Kidney (tissue), 14 donors: ENCODE data around the gene ARL15. TPM values are rescaled to one million over a fixed set of nuclear protein-coding genes. Genes with fewer than 3 reads are reported as not detected.

ENCODE experiments used
- DNase-seq, 5 donors: peaks; one replicate each; pipeline ENCODE4 v3.0.0-alpha.2; 2013 to 2020
- FAIRE-seq: peaks from 2 replicates; lab custom pipeline; 2012; peaks lifted over from hg19 to GRCh38; lab: Jason Lieb, UNC
- H3K27ac ChIP-seq, 2 donors: one replicate each; pipeline ENCODE4 v1.7.0; 2013; ENCODE audit warnings: low read depth in 2 of 2, low read length in 2 of 2, inconsistent platforms in 1 of 2
- H3K27me3 ChIP-seq: one replicate; pipeline ENCODE4 v1.7.1; 2013; ENCODE audit warnings: low read length, inconsistent platforms; ENCODE audit not compliant: control insufficient read depth, insufficient read depth
- H3K36me3 ChIP-seq, 3 donors: one replicate each; pipeline versions ENCODE4 v1.7.0 to v1.7.1; 2013; ENCODE audit warnings: low read length in 3 of 3, control low read depth in 1 of 3, inconsistent platforms in 1 of 3; ENCODE audit not compliant: insufficient read depth in 3 of 3, control insufficient read depth in 2 of 3
- H3K4me1 ChIP-seq, 3 donors: one replicate each; pipeline versions ENCODE4 v1.7.0 to v1.7.1; 2013; ENCODE audit warnings: low read length in 3 of 3, inconsistent platforms in 1 of 3, low read depth in 1 of 3; ENCODE audit not compliant: control insufficient read depth in 2 of 3, insufficient read depth in 2 of 3
- H3K4me3 ChIP-seq, 3 donors: one replicate each; pipeline versions ENCODE4 v1.7.0 to v1.8.1; 2013; ENCODE audit warnings: low read length in 3 of 3, control low read depth in 1 of 3, inconsistent platforms in 1 of 3
- H3K9ac ChIP-seq, 3 donors: one replicate each; pipeline versions ENCODE4 v1.7.0 to v1.7.1; 2013; ENCODE audit warnings: low read length in 3 of 3, control low read depth in 1 of 3, inconsistent platforms in 1 of 3
- H3K9me3 ChIP-seq, 3 donors: one replicate each; pipeline versions ENCODE4 v1.7.0 to v1.7.1; 2013; ENCODE audit warnings: low read length in 3 of 3, control low read depth in 1 of 3, inconsistent platforms in 1 of 3; ENCODE audit not compliant: control insufficient read depth in 2 of 3, insufficient read depth in 1 of 3
- intact Hi-C: fragments of 100-400 bp; cut with DNase I; formaldehyde crosslinking; loops from one replicate; pipeline ENCODE4 v1.11.1; 2022
- polyA plus RNA-seq: library from polyadenylated mRNA; stranded (reverse); fragments of 350-450 nt; fragmentation: Illumina TruSeq; extraction: RNeasy Lipid Tissue Mini Kit (QIAGEN cat#74804); gene quantifications from one replicate; pipeline ENCODE4 v1.2.3, GENCODE V29; 2014; ENCODE audit warnings: low read depth, low replicate concordance; ENCODE audit not compliant: insufficient read depth
- total RNA-seq: library from RNA; stranded (reverse); fragmentation: NEBNext Ultra II Directional; extraction: Animal tissue kit (Norgen Biotek cat#: 25700); gene quantifications from one replicate; pipeline ENCODE4 v1.2.1, GENCODE V29; 2021
- TF ChIP-seq, protein P1 (sequence below): IDR thresholded peaks from 3 replicates; pipeline ENCODE4 v1.5.1; 2012; ENCODE audit warnings: mild to moderate bottlenecking, moderate library complexity, borderline replicate concordance; ENCODE audit not compliant: insufficient read depth; ENCODE audit errors: extremely low read depth
- donor health status: control.
- donor health status: control.
- donor health status: control.
- donor health status: control.
- donor health status: control.
- donor health status: DM: yes; HTN: yes; CAD: no.
- donor health status: Normal renal cell carcinoma (clear cell type).

The ARL15 gene
- total and polyA plus RNA-seq, 2 donors from 2014 or later: 21.1 to 36.6 TPM

DNA sequence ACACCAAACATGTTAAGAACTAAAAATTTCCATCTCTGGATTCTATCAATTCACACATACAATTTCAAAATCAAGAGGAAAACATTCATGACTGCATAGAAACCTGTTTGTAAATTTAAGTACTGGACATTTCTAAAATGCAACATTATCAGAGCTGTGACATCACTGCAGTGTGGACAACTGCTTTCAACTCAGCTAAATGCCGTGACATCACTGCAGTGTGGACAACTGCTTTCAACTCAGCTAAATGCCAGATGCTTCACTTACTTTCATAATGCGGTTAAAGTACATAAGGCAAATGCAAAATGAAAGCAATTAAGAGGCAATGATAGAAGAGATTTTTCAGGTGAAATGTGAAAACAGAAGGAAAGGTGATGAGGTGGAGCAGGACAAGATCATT, 161.5 kb downstream of the ARL15 start:
- TF ChIP-seq, protein P1, sequence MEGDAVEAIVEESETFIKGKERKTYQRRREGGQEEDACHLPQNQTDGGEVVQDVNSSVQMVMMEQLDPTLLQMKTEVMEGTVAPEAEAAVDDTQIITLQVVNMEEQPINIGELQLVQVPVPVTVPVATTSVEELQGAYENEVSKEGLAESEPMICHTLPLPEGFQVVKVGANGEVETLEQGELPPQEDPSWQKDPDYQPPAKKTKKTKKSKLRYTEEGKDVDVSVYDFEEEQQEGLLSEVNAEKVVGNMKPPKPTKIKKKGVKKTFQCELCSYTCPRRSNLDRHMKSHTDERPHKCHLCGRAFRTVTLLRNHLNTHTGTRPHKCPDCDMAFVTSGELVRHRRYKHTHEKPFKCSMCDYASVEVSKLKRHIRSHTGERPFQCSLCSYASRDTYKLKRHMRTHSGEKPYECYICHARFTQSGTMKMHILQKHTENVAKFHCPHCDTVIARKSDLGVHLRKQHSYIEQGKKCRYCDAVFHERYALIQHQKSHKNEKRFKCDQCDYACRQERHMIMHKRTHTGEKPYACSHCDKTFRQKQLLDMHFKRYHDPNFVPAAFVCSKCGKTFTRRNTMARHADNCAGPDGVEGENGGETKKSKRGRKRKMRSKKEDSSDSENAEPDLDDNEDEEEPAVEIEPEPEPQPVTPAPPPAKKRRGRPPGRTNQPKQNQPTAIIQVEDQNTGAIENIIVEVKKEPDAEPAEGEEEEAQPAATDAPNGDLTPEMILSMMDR: no peak
- Histone ChIP-seq H3K27ac (no peak overlapping the region), H3K9ac (no peak overlapping the region), H3K27me3 (no peaks in the 10 kb centered on the region), H3K9me3 (no peaks in the 10 kb centered on the region), H3K4me3 (no peak overlapping the region), H3K4me1 (no peaks in the 10 kb centered on the region), H3K36me3 (no peaks in the 10 kb centered on the region)
- DNase-seq (no peak), FAIRE-seq (no peak)
- intact Hi-C loops: no loop called here

DNA sequence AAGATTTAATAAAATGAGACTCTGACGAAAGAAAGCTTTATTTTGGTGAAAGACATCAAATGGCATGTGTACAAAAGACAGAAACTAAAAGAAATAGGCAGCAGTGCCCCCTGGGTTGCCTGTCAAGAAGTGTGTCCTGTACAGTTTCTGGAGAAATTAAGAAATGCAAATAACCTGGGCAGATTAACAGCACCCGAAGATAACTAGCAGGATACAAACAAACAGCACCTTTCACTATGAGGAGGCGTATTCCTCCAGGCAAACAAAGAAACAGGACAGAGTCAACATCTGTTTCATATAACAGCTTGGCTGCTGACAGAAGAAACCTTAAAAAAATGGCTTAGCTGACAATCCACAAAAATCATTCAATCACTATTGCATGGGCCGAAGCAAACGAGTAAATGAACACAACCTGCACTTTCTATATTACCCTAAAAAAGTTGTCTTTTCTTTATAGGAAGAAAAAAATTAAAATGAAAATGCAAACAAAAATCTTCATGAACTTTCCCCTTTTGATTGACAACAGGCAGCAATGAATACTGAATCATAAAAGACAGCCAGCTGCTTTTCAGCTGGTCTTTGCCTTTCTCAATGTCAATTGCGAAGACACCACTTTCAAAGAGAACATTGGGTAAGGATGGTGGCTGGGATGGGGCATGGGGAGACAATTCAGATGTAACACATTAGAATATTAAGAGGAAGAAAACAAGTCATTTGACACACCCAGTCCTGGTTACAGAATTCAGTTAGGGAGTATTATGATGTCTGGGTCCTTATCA, 162.1 kb downstream of the ARL15 start:
- DNase-seq (peak in 2 of 5 donors; percentile 8 to 31), FAIRE-seq (no peak)
- no peaks in the 10 kb centered on the region for H3K36me3 ChIP-seq
- no peak overlapping the region for H3K9ac ChIP-seq
- no peaks in the 10 kb centered on the region for H3K27me3 ChIP-seq
- no peak overlapping the region for H3K4me3 ChIP-seq
- intact Hi-C loops: no loop called here
- TF ChIP-seq, protein P1: no peak
- H3K4me1 ChIP-seq: no peaks in the 10 kb centered on the region
- no peaks in the 10 kb centered on the region for H3K9me3 ChIP-seq
- H3K27ac ChIP-seq: no peak overlapping the region

GRCh38 chr5:54146916-54147315, 163.5 kb downstream of the ARL15 start:
- intact Hi-C loops: no loop called here
- TF ChIP-seq, protein P1: no peak
- H3K4me3 ChIP-seq: no peak overlapping the region
- no peaks in the 10 kb centered on the region for H3K27me3 ChIP-seq
- DNase-seq (no peak), FAIRE-seq (no peak)
- no peaks in the 10 kb centered on the region for H3K9me3 ChIP-seq
- no peaks in the 10 kb centered on the region for H3K36me3 ChIP-seq
- H3K9ac ChIP-seq: no peak overlapping the region
- H3K27ac ChIP-seq: no peak overlapping the region
- H3K4me1 ChIP-seq: no peaks in the 10 kb centered on the region
